Activated CD4-positive, alpha-beta T cell treated with anti-CD3 and anti-CD28 coated beads, Interleukin-2, amount 50 U/mL, for 24 hours (primary cell): Measurements from ENCODE around the gene KIZ.
"Not testable (repeated sequence)": the region's sequence is repeated elsewhere in the genome, so short reads cannot be mapped to it uniquely, and the experiment has no call there.

ENCODE experiments used
- DNase-seq, 2 donors: peaks; one replicate each; pipeline ENCODE4 v3.0.0-alpha.2; 2020; ENCODE audit warnings: low read depth in 1 of 2, low spot score in 1 of 2

Gene KIZ

GRCh38 chr20:21228511-21228910, 102.6 kb downstream of the KIZ start:
- DNase-seq = no peak

- no peak for DNase-seq
Observed at GRCh38 chr20:21229163-21229562, 103.3 kb downstream of the KIZ start.

- no peak for DNase-seq
Observed at GRCh38 chr20:21230220-21230619, 104.3 kb downstream of the KIZ start.

GRCh38 chr20:21230686-21231085, 104.8 kb downstream of the KIZ start:
- no peak for DNase-seq

- DNase-seq = no peak
Observed at GRCh38 chr20:21232546-21233280, 106.8 kb downstream of the KIZ start.

GRCh38 chr20:21234324-21234723, 108.4 kb downstream of the KIZ start:
- no peak for DNase-seq

- no peak for DNase-seq
Observed at GRCh38 chr20:21234806-21235483, 109.1 kb downstream of the KIZ start.

GRCh38 chr20:21235484-21236445, 109.9 kb downstream of the KIZ start:
- DNase-seq = peak; percentile 23 to 64

- no peak for DNase-seq
Observed at GRCh38 chr20:21237956-21238799, 112.3 kb downstream of the KIZ start.

- no peak for DNase-seq
Observed at GRCh38 chr20:21238818-21239536, 113.1 kb downstream of the KIZ start.

GRCh38 chr20:21240394-21240793, 114.5 kb downstream of the KIZ start:
- no peak for DNase-seq

- DNase-seq = no peak
Observed at GRCh38 chr20:21241406-21241805, 115.5 kb downstream of the KIZ start.

GRCh38 chr20:21243811-21244210, 117.9 kb downstream of the KIZ start:
- no peak for DNase-seq

GRCh38 chr20:21244808-21245207, 118.9 kb downstream of the KIZ start:
- no peak for DNase-seq

- DNase-seq = no peak
Observed at GRCh38 chr20:21246161-21246560, 120.3 kb downstream of the KIZ start.

- not testable (repeated sequence) for DNase-seq
Observed at GRCh38 chr20:21247603-21248095, 121.8 kb downstream of the KIZ start.

GRCh38 chr20:21251278-21251677, 125.4 kb downstream of the KIZ start:
- DNase-seq = peak in 1 of 2 donors; percentile 12

- DNase-seq = no peak
Observed at GRCh38 chr20:21257192-21257591, 131.3 kb downstream of the KIZ start.

GRCh38 chr20:21258411-21258810, 132.5 kb downstream of the KIZ start:
- no peak for DNase-seq

- no peak for DNase-seq
Observed at GRCh38 chr20:21259346-21259745, 133.5 kb downstream of the KIZ start.
